HG03139 (cell line): ENCODE data around the gene BPIFB1.

ENCODE experiments used
- ATAC-seq: cut with Tn5 transposase; IDR thresholded peaks from one replicate; pipeline ENCODE4 v1.9.1; 2021; ENCODE audit not compliant: unreplicated experiment

Gene BPIFB1, protein sequence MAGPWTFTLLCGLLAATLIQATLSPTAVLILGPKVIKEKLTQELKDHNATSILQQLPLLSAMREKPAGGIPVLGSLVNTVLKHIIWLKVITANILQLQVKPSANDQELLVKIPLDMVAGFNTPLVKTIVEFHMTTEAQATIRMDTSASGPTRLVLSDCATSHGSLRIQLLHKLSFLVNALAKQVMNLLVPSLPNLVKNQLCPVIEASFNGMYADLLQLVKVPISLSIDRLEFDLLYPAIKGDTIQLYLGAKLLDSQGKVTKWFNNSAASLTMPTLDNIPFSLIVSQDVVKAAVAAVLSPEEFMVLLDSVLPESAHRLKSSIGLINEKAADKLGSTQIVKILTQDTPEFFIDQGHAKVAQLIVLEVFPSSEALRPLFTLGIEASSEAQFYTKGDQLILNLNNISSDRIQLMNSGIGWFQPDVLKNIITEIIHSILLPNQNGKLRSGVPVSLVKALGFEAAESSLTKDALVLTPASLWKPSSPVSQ

DNA sequence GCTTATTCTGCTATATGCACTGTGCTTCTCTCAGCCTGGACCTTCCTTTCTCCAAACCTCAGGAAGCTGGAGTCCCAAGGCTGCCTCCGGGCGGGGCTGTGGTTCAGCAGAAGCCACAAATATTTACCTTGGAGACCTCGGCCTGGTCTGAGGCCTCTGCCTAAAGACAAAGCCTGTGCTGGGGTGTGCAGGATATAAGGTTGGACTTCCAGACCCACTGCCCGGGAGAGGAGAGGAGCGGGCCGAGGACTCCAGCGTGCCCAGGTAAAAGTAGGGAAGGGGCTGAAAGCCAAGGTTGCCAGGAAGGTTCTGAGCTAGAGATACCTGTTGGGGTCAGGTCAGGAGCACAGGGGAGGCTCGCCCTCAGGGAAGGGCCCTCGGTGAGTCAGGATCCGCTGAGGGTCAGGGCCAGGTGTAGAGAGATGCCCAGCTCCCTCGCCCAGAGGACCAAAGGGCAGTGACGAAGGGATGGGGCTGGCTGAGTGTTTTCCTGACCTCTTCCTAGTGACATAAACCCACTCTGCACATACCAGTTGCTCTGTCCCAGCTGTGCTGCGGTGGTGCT, at the start of gene BPIFB1:
Gene BPIFB1 (plus strand): TSS at position 224 of the 565 bp plus-strand sequence. CDS start 2,860 bp downstream, outside the sequence.
- ATAC-seq: no peak

DNA sequence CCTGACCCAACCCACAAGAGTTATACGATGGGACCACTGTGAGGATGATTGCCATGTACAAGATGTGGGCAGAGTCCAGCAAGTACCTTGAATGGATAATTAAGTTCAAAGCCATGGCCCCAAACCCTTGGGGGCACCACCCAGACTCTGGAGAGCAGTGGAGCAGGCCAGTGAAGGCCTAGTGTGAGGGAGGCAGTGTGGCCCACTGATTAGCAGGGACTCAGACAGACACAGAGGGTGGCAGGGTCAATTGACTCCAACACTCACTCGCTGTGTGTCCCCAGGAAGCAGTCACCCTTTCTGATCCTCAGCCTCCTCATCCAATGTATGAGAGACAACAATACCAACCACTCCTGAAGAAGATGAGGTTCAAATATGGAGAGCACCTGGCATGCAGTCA, 49.0 kb upstream of the BPIFB1 start:
- ATAC-seq: no peak

DNA sequence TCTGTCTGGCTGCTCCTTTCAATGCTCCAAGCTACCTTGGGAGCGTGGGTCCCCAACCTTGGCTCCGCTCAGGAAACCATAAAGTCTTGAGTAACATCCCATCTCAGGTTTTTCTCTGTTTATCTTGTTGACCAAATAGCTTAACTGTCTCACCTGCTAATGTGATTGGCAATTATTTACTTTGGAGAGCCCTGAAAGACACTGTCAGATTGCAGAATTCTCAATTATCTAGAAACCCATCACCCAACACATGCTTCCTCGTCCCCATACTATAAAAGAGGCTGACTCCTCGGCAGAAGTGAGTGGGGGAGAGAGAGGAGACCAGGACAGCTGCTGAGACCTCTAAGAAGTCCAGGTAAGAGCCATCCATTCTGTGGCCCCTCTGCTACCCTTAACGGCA, 47.3 kb upstream of the BPIFB1 start, which contains the start of gene BPIFA1:
Gene BPIFA1 (plus strand): TSS at position 301 of the 400 bp plus-strand sequence. CDS start 1,716 bp downstream, outside the sequence.
- no peak for ATAC-seq

DNA sequence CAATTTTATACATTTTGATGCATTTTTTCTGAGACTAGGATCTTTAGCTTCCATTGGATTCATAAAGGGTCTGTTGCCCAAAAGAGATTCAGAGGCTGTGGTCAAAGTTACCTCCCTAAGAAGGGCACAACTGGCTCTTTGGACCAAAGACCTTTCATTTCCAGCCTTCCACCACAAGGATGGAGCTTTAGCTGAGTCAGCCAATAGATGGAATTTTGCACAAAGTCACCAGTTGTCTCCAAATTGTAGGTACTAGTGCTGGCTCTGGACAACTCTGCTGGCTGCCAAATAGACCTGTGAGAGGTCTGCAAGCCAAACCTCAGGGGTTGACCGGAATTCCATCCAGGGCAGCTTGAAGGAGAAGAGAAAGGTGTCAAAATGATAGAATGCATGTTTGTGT, 46.7 kb upstream of the BPIFB1 start:
- no peak for ATAC-seq

DNA sequence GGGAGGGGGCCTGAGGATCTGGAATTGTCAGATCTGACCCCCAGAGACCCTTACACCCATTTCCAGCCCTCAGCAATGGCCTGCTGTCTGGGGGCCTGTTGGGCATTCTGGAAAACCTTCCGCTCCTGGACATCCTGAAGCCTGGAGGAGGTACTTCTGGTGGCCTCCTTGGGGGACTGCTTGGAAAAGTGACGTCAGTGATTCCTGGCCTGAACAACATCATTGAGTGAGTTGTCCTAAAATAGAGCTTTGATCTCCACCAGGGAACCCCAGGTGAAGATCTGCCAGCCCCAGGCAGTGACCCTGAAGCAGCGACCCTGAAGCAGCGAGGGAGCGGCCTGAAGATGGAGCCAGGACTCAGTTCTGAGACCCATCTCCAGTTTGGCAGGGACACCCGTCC, 45.0 kb upstream of the BPIFB1 start:
- no peak for ATAC-seq

DNA sequence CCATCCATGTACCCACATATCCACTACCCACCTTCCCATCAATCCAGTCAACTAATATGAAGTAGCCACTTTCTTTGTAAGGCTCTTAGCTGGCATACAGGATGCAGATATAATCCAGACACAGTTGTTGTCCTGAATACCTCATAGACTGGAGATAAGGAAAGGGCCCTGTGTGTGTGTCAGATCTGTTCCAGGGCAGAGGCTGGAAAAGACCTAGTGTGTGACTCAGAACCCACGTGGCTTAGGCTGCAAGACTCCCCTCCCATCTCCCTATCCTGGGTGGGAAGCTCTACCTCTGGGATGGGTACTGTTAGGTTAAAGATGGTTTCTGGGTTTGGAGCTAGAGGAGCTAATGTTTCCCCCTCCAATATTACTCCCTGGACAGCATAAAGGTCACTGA, 43.6 kb upstream of the BPIFB1 start:
- ATAC-seq: no peak

DNA sequence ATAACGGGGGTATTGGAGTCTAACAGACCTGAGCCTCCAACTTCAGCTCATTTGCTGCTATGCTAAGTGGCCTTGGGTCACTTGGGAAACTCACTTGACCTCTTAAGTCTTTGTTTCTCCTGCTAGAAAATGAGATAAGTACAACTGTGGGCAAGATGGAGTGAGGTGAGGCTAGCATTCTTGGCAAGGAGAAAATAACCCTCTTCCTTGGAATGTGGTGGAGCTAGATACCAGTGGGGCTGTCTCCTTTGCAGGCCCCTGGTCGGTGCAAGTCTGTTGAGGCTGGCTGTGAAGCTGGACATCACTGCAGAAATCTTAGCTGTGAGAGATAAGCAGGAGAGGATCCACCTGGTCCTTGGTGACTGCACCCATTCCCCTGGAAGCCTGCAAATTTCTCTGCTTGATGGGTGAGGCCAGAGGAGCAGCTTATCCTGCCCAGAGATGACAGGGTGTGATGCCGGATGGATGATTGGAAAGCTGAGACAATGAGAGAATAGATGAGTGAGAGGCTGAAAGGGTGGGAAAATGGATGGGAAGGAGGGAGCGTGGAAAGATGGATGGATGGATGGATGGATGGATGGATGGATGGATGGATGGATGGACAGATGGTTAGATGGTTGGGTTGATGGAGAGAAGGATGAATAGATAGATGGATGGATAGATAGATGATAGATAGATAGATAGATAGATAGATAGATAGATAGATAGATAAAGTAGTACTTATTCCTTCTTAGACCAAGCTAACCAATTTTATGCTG, 42.9 kb upstream of the BPIFB1 start:
- ATAC-seq: no peak

DNA sequence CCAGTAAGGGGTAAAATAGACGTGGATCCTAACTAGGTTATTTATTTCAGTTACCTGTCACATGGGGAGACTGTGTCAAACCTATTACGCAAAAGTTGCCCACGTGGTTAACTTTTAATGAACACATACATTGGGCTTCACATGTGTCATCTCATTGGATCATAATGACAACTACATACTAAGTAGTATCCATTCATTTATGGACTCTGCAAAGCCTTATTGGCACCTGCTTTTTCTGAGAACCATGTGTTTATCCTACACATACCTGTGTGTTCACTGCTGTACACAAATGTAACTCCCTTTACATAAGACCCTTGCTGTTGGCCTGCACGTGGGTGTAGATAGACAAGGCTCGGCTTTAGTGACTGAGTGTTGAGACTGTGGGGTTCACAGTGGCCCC, 42.1 kb upstream of the BPIFB1 start:
- no peak for ATAC-seq

DNA sequence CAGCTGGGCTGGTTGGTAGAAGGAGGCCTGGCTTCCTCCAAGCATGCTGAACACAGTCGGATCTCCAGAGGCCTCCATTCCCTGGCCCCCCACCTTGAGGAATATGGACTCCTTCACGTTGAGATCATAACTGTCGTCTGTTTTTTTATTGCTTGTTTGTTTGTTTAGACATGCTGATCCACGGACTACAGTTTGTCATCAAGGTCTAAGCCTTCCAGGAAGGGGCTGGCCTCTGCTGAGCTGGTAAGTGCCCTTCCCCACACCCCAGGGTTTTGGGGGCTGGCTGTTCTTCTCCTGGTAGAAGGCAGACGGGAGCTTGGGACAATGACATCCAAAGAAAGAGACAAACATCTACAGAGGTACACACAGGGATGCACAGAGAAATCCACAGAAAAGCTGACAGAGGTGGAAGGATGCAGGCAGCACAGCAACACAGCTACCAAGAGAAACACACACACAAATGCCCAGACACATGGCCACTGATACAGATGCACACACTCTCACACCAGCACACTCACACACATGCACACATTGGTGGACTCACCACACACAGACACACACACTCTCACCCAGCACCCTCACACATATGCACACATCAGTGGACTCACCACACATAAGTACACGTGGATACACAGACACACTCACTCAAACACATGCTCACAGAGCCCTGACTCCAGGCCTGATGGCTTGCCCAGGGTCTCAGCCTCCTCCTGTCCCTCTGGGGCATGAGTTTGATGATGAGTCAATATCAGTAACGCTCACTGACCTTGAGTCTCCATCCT, 40.5 kb upstream of the BPIFB1 start:
- no peak for ATAC-seq

DNA sequence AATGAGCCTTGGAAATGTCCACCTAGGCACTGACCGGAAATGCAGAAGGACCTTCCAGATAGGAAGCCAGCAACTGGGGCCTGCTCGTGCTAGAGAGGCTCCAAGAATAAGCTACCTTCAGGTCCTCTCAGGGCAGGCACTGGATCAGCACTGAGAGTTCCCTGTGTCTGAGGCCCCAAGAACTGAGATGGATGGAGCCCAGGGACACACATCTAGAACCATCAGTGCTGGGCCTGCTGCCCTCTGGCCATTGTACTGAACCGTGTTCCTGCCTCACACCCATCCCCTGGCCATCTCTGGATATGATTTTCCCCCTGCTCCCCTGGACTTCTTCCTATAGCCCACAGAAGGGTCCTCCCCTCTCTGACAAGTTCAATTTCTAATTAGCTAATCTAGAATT, 36.9 kb upstream of the BPIFB1 start:
- ATAC-seq: no peak

DNA sequence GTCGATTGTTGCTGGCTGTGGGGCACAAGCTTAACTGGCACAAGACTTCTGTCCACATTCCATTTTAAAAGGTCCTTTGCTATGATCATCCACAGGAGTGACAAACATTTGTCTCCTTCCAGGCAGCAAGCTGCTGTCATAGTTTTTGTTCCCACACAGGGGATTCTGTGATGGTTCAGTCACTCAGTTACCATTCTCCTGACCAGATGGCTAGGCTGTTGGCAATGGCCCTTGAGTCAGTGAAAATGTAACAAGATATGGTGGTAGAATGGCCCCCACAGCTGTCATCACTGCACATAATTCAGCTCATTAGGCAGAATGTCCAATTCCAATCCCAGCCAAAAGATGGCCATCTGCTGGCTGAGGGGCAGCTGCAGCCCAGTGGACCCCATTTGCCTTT, 33.6 kb upstream of the BPIFB1 start:
- no peak for ATAC-seq

DNA sequence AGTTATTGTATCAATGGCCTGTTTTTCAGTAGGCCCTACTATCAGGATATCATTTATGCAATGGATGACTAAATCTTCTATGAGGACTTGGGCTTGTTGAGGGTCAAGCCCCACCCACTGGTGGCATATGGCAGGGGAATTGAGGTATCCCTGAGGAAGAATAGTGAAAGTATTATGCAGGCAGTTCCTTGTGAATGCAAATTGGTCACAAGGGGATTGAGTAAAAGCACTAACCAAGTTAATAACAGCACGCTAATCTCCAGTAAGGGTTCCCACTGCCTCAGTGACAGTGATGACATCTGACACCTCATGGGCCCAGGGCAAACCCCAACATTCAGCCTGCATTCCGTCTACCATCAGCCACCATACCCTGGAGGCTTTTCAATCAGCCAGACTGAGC, 32.3 kb upstream of the BPIFB1 start:
- no peak for ATAC-seq

DNA sequence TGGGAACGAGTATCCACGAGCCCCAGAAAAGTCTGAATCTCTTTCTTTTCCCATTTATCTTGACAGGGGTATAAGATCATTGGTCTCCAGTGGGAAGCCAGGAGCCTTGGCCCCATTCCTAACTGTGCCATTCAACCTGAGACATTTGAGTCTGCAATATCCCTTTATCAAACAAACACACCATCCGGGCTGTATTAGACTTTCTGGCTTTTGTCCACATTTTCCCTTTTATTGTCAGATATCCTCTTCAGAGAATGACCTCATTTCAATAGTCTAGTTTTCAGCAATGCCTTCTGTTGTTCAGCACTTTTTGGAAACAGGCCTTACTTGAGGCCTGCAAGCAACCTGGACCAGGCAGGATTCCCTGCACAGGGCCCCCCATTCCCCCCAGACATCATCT, 31.5 kb upstream of the BPIFB1 start:
- no peak for ATAC-seq

DNA sequence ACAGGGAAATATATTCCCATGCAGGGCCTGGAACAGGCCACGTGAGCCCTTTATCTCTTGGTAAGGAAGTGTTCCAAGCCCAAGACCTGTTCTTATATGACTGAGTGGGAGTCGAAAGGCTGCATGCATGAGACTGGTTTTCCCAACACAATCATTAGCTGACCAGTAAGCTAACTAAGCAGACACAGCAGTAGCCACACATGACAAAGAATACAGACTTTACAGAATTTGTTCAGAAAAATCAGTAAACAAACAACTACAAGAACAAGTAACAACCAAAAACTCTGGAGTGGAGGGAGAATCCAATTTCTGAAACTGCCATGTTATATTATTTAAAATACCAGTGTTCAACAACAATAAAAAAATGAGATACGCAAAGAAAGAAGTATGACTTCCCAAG, 30.6 kb upstream of the BPIFB1 start:
- ATAC-seq: no peak

DNA sequence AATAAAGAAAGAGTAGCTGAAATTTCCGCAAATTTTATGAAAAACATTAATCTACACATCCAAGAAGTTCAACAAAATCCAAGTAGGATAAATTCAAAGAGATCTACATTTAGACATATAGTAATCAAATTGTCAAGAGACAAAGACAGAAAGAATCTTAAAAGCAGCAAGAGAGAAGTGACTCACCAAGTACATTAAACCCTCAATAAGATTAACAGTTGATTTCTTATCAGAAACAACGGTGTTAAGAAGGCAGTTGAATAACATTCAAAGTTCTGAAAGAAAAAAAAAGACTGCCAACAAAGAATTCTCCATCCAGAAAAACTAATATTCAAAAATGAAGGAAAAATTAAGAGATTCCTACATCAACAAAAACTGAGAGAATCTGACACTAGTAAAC, 28.0 kb upstream of the BPIFB1 start:
- ATAC-seq: no peak

DNA sequence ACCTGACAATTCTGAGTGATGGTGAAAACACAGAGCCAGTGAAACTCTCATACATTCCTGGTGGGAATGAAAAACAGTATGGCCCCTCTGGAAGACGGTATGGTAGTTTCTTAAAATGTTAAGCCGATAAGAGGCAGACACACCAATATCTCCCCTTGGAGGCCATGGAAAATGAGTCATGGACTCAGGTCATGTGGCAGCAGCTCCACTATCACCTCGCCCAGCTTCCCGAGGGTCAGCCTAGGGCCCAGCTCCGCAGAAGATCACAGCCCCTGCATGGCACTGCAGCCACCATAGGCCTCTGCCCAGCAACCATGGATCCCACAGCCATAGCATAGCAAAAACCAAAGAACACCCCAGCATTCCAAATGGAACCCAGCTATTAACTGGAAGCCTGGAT, 25.8 kb upstream of the BPIFB1 start:
- no peak for ATAC-seq

DNA sequence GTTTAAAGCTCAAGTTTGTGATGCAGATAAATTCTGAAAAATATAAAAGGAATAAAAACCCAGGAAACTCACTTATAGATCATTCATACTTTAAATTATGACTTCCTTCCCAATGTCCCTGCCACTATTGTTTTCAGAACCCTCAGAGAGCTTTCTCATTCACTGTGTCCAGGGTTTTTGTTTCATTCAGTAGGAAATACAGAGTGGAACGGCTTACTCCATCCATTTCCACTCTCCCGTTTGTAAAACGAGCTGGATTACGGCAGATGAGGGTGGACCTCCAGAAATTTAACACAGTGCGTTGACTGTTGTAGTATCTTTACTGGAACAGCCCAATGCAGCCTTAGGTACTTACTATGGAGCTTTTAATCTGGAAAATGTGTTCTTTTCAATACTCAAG, 23.6 kb upstream of the BPIFB1 start:
- no peak for ATAC-seq

DNA sequence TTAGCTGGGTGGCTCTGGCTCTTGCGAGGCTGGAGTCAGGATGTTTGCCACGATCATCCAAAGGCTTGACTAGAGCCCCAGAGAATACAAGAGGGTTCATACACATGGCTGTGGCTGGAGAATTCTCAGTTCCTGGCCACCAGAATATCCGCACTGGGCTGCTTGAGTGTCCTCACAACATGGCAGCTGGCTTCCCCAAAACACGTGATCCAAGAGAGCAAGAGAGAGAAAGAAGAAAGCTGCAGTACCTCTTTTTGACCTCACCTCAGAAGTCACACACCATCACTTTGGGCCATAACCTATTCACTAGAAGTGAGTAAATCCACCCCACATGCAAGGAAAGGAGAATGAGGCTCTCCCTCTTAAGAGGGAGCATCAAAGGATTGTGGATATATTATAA, 21.5 kb upstream of the BPIFB1 start:
- ATAC-seq: no peak

DNA sequence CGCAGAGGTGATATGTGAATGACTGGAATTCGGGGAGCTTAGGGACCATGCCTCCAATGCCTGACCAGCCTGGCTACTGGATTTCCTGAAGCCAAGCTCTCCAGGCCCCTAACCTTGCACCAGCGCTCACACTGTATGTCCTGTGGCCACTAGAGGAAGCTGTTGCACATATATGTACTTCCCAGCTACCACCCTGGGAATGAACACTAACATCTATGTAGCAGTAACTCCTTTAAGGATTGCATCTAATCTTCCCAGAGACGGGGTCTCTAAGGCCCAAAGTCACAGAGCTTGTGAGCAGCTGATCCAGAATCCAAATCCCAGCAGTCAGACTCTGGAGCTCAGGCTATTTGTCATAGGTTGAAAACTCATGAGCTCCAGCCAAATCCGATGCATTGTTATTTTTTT, 20.4 kb upstream of the BPIFB1 start:
- ATAC-seq: no peak

DNA sequence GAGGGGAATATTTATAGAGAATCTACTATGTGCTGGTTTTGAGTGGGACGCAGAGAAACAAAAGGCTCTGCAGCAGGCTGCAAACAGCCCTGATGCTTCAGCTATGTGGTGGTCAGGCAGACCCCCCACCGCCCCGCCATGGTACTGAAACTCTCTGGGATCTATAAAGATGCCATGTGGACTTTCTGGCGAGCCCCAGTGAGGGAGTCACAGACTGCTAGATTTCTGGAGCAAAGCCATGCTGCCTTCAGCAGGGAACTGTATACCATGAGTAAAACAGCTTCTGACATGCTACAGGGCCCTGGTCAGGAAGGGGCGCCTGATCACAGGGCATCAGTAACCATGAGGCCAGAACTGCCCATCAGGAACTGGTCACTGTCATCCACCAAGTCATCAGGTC, 19.2 kb upstream of the BPIFB1 start:
- no peak for ATAC-seq

DNA sequence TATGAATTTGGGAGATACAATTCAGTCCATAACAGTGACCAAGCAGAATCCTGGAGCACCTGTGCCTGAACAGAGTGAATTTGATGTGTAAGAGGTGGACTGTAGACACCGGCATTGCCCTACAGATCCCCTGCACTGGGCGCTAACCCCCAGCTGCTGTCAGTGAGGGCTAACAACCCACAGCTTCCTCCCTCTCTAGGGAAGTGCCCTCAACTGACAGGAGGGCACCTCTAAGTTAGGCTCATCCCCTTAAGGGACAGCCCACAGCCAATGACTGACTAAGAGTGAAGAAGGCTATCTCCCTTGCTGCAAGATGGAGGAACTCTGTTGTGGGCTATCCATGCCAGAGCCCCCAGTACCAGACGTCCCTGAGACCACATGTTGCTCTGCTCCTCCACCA, 15.3 kb upstream of the BPIFB1 start:
- no peak for ATAC-seq
